Pulmonary artery endothelial cell (primary cell): Measurements from ENCODE around the gene TBCD. TPM values are rescaled to one million over a fixed set of nuclear protein-coding genes. Genes with fewer than 3 reads are reported as not detected.

Source experiments
- DNase-seq: peaks from one replicate; pipeline ENCODE4 v3.0.0-alpha.2; 2011; ENCODE audit warnings: low read depth, low spot score
- total RNA-seq: library from RNA; depleted of rRNA; stranded (reverse); fragments of >200 nt; gene quantifications from 2 replicates; pipeline ENCODE4 v1.2.3, GENCODE V29; 2014

The TBCD gene
- total RNA-seq, 1 donor from 2014 or later, result 77.0 TPM

DNA sequence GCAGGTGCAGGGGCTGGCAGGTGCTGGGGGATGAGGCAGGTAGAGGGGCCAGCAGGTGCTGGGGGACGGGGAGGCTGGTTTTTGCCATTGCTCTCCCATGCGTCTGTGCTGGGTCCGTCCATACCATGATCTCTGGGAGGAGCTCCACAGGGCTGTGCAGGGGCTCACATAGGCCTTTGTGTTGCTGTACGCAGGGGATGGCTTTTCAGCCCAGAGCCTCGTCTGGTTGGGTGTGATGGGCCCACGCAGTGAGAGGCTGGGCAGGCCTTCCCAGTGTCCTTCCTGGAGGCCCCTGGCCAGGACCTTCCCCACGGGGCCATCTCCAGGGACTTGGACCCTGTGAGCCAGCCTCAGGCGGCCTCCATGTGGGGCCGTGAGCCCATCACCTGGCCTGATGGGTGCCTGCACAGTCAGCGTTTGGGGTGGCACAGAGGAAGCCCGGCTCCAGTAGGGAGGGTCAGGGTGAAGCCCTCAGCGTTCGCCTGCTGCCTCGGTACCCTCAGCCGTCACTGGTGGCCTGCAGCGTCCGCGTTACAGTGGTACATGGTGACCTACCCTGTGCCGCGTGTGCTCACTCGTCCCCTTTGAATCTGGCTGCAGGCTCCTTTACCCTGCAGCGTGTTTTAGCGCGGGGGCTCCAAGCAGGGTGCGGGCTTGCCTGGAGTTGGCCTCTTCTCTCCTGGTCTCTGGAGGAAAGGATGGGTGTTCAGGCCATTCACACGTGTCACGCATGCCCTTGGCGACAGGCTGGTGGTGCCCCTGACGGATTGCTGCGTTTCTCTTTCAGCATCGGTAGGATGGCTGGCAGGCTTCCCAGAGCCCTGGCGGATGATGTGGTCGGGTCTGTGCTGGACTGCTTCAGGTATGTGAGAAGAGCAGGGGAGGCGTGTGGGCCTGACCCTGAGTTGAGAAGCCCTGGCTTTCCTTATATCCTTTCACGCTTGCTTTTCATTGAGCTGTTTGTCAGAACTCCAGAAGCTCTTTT, 57.3 kb downstream of the TBCD start:
- DNase-seq, result no peak

DNA sequence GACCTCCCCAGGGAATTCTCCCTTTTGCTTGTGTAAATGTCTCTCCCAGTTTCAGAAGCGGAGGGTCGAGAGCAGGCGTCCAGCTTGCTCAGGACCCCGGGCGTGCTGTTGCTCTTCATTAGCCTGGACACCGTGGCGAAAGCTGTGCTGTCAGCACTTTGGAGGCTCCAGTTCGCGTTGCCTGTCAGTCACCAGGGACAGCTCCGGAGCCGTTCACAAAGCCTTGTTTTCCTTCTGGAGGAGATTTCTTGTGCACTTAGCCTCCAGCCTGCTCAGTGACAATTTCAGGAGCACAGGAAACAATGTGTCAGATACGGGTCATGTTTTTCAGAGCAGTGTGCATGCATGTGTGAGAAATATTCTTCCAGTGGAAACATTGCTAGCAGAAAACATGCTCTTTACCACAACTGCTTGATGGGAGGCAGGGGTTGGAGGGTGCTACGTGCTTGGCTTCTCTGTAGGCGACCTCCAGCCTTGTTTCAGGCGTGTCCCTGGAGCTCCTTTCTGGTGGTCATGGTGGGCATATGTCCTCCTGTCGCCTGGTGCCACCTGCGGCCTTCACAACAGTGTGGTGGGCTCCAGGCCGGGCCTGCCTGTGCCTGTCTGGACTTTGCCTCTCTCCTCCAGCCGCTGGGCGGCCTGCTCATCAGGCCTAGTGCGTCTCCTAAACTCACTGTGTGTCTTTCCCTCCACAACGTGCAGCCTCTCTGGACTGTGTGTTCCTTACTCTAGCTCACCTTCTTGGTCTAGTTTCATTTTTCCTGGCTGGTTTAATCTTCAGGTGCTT, 59.0 kb downstream of the TBCD start:
- no peak for DNase-seq

GRCh38 chr17:82812058-82812457, 60.2 kb downstream of the TBCD start:
- DNase-seq, result no peak

DNA sequence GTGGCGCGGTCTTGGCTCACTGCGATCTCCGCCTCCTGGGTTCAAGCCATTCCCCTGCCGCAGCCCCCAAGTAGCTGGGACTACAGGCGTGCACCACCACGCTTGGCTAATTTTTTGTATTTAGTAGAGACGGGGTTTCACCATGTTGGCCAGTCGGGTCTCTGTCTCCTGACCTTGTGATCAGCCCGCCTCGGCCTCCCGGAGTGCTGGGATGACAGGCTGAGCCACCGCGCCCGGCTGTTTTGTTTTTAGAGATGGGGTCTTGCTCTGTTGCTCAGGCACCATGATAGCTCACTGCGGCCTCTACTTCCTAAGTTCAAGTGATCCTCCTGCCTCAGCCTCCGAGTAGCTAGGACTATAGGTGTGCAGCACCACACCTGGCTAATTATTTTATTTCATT, 60.7 kb downstream of the TBCD start:
- no peak for DNase-seq

GRCh38 chr17:82813299-82814051, 61.6 kb downstream of the TBCD start:
- DNase-seq, result no peak

DNA sequence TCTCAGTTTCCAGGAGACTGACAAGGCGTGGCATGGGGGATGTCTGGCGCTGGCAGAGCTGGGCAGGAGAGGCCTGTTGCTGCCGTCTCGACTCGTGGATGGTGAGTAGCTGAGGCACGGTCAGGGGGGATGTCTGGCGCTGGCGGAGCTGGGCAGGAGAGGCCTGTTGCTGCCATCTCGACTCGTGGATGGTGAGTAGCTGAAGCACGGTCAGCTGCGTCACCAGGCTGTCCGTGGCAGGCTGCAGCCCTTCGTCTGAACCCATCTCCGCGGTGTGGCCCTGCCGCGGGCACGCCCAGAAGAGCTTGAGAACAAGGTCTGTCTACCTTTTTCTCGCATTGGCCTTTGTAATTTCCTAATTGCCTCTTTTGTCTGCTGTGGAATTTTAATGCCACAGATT, 63.0 kb downstream of the TBCD start:
- DNase-seq, result no peak

- no peak for DNase-seq
These were observed 63.5 kb downstream of the TBCD start for GRCh38 chr17:82815354-82815753.

DNA sequence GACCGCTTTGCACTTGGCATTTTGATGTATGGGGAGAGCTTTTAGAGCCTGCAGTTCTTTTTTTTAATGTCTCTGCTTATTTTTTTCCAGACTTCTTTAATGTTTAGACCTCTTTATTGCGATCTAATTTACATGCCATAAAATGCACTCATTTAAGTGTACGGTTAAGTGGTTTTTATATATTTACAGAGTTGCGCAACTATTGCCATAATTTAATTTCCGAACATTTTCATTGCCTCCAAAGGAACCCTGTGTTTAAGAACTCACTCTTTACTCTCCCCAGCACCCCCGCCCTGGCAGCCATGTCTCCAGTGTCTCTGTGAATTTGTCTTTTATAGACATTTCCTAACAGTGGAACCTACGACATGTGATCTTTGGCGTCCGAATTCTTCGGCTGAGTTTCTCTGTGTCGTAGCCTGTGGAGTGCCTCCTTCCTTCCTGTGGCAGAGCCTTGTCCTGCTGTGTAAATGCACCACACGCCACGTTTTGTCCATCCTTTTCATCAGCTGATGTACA, 64.0 kb downstream of the TBCD start:
- no peak for DNase-seq

GRCh38 chr17:82816358-82816757, 64.5 kb downstream of the TBCD start:
- no peak for DNase-seq

- DNase-seq, result no peak
These were observed 66.1 kb downstream of the TBCD start for GRCh38 chr17:82817947-82818346.

DNA sequence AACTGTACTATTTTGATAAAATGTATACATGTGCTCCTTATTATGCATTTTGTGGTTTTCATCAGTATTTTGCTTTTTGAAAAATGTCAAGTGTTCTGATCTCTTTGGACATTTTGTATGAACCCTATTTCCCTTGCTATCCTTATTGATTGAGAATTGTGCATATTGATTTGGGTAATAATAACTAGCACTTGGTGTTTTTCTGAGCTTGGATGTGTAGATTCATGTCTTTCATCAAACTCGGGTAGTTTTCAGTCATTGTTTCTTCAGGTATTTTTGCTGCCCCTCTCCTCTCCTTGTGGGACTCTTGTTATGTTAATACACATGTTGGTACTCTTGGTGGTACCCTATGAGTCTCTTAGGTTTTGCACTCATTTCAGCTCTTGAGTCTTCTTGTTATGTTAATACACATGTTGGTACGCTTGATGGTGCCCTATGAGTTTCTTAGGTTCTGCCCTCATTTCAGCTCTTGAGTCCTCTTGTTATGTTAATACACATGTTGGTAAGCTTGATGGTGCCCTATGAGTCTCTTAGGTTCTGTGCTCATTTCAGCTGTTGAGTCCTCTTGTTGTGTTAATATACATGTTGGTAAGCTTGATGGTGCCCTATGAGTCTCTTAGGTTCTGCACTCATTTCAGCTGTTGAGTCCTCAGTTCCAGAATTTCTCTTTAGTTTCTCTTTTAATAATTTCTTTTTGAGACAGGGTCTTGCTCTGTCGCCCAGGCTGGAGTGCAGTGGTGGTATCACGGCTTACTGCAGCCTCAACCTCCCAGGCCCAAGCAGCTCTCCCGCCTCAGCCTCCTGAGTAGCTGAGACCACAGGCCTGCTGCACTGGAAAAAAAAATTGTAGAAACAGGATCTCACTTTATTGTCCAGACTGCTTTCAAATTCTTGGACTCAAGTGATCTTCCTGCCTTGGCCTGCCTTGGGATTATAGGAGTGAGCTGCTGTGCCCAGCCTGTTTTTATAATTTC, 68.7 kb downstream of the TBCD start:
- no peak for DNase-seq

GRCh38 chr17:82821554-82821953, 69.7 kb downstream of the TBCD start:
- no peak for DNase-seq

GRCh38 chr17:82822281-82822680, 70.4 kb downstream of the TBCD start:
- no peak for DNase-seq

DNA sequence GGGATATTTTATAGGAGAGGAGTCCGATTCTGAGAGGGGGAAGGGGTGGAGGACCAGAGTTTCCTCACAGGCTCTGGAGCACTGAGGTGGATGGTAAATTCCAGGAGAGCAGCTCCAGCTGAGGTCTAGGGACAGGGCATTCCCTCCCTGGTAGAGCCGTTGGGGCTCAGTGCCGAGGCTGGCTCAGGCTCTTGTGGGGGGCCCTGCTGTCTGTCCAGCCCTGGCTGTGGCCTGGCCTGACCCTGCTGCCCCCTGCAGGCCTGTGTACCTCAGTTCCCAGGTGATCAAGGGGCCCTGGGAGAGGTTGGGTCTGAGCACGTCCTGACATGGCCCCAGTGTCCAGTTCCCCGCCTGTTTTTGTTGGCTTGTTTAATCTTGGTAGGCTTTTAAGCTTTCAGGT, 71.1 kb downstream of the TBCD start:
- DNase-seq, result no peak

- no peak for DNase-seq
These were observed 73.8 kb downstream of the TBCD start for GRCh38 chr17:82825540-82826124.

- DNase-seq, result no peak
These were observed 74.3 kb downstream of the TBCD start for GRCh38 chr17:82826211-82826610.

DNA sequence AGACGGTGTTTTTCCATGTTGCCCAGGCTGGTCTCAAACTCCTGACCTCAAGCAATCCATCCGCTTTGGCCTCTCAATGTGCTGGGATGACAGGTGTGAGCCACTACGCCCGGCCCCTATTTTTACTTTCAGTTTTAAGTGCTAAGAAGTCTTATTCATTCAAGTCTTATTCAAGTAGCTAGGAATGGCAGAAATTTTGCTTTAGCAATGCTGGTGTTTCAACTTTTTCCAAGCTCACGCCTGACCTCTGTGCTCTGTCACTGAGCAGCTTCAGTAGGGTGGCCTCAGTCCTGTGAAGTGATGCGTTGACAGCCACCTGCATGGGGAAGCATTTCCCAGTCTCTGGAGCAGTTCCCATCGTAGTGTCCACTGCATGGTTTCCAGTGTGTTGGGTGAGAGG, 75.1 kb downstream of the TBCD start:
- DNase-seq, result no peak

DNA sequence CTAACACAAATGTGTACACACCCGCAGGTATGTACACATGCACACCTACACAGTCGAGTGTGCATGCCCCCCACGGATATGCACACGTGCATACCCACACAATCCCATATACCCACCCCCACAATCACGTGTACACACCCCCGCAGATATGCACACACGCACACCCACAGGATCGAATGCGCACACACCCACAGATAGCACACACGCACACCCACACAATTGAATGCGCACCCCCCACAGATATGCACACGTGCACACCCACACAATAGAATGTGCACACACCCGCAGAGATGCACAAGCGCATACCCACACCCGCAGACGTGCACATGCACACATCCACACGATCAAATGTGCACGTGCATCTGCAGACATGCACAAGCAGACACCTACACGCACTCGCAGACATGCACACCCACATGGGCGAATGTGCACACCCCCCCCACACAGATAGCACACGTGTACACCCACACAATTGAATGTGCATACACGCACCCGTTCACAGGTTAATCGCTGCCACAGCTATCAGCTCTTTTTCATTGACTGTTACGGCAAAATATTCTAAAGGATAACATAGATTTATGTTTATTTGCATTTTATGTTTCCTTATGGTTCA, 77.1 kb downstream of the TBCD start:
- no peak for DNase-seq

DNA sequence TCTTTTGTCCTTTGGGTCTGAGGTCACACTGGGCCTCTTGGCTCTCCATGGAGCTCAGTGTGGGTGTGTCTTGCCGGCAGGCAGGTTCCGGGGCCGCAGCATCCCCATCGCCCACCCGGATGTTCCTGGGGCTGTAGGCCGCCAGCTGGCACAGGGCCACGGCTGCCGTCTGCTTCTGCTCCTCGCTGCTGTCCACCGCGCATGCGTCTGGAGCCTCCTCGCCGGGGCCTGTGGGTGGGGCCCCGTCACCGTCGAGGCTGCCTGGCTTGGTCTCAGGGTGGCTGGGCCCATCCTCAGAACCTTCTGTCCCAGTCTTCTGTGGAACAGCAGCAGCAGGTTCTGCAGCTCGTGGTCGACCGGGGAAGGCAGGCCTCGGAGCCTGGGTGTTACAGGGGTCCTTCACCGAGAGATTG, 78.4 kb downstream of the TBCD start:
- no peak for DNase-seq
